ENCODE data around the gene TRIOBP. TPM values are rescaled to one million over a fixed set of nuclear protein-coding genes. Genes with fewer than 3 reads are reported as not detected.
A peak's percentile ranks its signal among the peaks of the same experiment; 100 is the strongest.

The TRIOBP gene
- total RNA-seq, 2 donors from 2014 or later: 74.7 to 82.2 TPM

- Histone ChIP-seq H3K9ac (ENCODE audit: extremely low read depth, low read length, poor library complexity, severe bottlenecking) (no peak overlapping the region), H3K4me1 (ENCODE audit: control insufficient read depth, insufficient read depth, low read length) (no peaks in the 10 kb centered on the region), H3K27ac (ENCODE audit: low read depth, low read length) (no peak overlapping the region), H3K36me3 (ENCODE audit: control insufficient read depth, insufficient read depth, low read length) (peaks cover 28% of the 10 kb centered on the region), H3K27me3 (ENCODE audit: control insufficient read depth, insufficient read depth, low read length, poor library complexity, severe bottlenecking) (no peaks in the 10 kb centered on the region), H3K4me3 (ENCODE audit: low read length) (no peak overlapping the region), H3K9me3 (ENCODE audit: control insufficient read depth, low read length) (no peaks in the 10 kb centered on the region)
- no peak for TF ChIP-seq CTCF (conservative IDR thresholded peaks at IDR 0.05)
- no peaks in the 10 kb centered on the region for H3K27me3 Mint-ChIP-seq (ENCODE audit: insufficient read depth)
- no peaks in the 10 kb centered on the region for H3K9me3 Mint-ChIP-seq
- no peak for DNase-seq
- WGBS, 2 experiments (ENCODE audit: insufficient coverage in 1 of 2, insufficient read length in 1 of 2): 92 to 93% methylated on average over 13 to 25 of the region's 25 CpGs
- H3K36me3 Mint-ChIP-seq (ENCODE audit: low read depth): peaks cover 36% of the 10 kb centered on the region
- no peak overlapping the region for H3K27ac Mint-ChIP-seq
- no peaks in the 10 kb centered on the region for H3K4me1 Mint-ChIP-seq
- H3K4me3 Mint-ChIP-seq: no peak overlapping the region
These were observed 28.8 kb downstream of the TRIOBP start for GRCh38 chr22:37725551-37726240.

GRCh38 chr22:37726241-37726887 lies 29.5 kb downstream of the TRIOBP start:
- H3K4me3 ChIP-seq (ENCODE audit: low read length): no peak overlapping the region
- no peaks in the 10 kb centered on the region for H3K9me3 ChIP-seq (ENCODE audit: control insufficient read depth, low read length)
- no peaks in the 10 kb centered on the region for H3K27me3 ChIP-seq (ENCODE audit: control insufficient read depth, insufficient read depth, low read length, poor library complexity, severe bottlenecking)
- WGBS, 2 experiments (ENCODE audit: insufficient coverage in 1 of 2, insufficient read length in 1 of 2): 94 to 96% methylated on average over 12 to 20 of the region's 20 CpGs
- Mint-ChIP-seq H3K27ac (no peak overlapping the region), H3K4me1 (no peaks in the 10 kb centered on the region), H3K4me3 (no peak overlapping the region), H3K36me3 (ENCODE audit: low read depth) (peaks cover 41% of the 10 kb centered on the region), H3K27me3 (ENCODE audit: insufficient read depth) (no peaks in the 10 kb centered on the region), H3K9me3 (no peaks in the 10 kb centered on the region)
- no peak for DNase-seq
- no peak overlapping the region for H3K27ac ChIP-seq (ENCODE audit: low read depth, low read length)
- no peaks in the 10 kb centered on the region for H3K4me1 ChIP-seq (ENCODE audit: control insufficient read depth, insufficient read depth, low read length)
- H3K9ac ChIP-seq (ENCODE audit: extremely low read depth, low read length, poor library complexity, severe bottlenecking): no peak overlapping the region
- TF ChIP-seq CTCF (conservative IDR thresholded peaks at IDR 0.05): peak; percentile 11
- H3K36me3 ChIP-seq (ENCODE audit: control insufficient read depth, insufficient read depth, low read length): peaks cover 26% of the 10 kb centered on the region

DNA sequence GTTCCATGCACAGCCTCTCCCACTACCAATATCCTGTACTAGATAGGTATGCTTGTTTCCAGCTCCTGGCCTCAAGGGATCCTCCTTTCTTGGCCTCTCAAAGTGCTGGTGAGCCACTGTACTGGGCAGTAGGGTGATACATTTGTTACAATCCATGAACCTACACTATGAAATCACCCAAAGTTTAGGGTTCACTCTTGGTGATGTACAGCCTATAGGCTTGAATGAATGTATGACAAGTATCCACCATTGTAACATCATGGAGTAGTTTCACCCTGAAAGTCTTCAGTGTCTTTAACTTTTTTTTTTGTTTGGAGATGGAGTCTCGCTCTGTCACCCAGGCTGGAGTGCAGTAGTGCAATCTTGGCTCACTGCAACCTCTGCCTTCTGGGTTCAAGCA lies 31.8 kb downstream of the TRIOBP start:
- TF ChIP-seq CTCF (conservative IDR thresholded peaks at IDR 0.05): no peak
- Mint-ChIP-seq H3K36me3 (ENCODE audit: low read depth) (peaks cover 33% of the 10 kb centered on the region), H3K27me3 (ENCODE audit: insufficient read depth) (no peaks in the 10 kb centered on the region), H3K4me3 (no peak overlapping the region), H3K27ac (no peak overlapping the region), H3K4me1 (peaks cover 10% of the 10 kb centered on the region), H3K9me3 (no peaks in the 10 kb centered on the region)
- H3K9ac ChIP-seq (ENCODE audit: extremely low read depth, low read length, poor library complexity, severe bottlenecking): no peak overlapping the region
- no peak overlapping the region for H3K4me3 ChIP-seq (ENCODE audit: low read length)
- no peaks in the 10 kb centered on the region for H3K4me1 ChIP-seq (ENCODE audit: control insufficient read depth, insufficient read depth, low read length)
- peaks cover 16% of the 10 kb centered on the region for H3K36me3 ChIP-seq (ENCODE audit: control insufficient read depth, insufficient read depth, low read length)
- WGBS, 2 experiments (ENCODE audit: insufficient coverage in 1 of 2, insufficient read length in 1 of 2): 86 to 100% methylated on average over 1 of the region's 1 CpG
- no peak for DNase-seq
- no peak overlapping the region for H3K27ac ChIP-seq (ENCODE audit: low read depth, low read length)
- H3K27me3 ChIP-seq (ENCODE audit: control insufficient read depth, insufficient read depth, low read length, poor library complexity, severe bottlenecking): no peaks in the 10 kb centered on the region
- H3K9me3 ChIP-seq (ENCODE audit: control insufficient read depth, low read length): no peaks in the 10 kb centered on the region

Measured in endodermal cell (in vitro differentiated cells).